ENCODE measurements around the gene C20orf96. TPM values are rescaled to one million over a fixed set of nuclear protein-coding genes. Genes with fewer than 3 reads are reported as not detected.
A peak's percentile ranks its signal among the peaks of the same experiment; 100 is the strongest.

Gene C20orf96
- polyA plus RNA-seq, 1 donor (not counting 4 experiments of a cell fraction or from before 2014, with no cell fraction given) = 3.6 TPM

DNA sequence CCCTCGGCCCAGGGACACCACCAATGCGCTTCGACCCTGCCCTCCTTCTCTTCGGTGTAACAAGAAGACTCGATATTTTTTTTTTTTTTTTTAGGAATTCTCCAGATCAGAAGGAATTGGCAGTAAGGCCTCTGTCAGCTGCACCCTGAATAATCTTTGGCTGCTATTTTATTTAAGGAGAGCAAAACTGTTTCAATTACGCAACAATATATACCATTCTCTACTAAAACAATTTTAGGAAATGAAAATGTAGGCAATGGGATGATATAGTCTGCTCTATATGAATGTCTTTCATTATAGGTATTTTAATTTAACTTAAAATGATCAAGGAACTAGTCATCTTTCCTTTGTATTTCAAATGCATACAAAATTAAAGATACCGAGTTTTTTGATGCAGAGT, 20.1 kb upstream of the C20orf96 start:
- DNase-seq (ENCODE audit: low read depth, low spot score) = no peak
- Histone ChIP-seq H3K27me3 (ENCODE audit: control insufficient read depth, extremely low read depth, insufficient read depth, low read length) (no peaks in the 10 kb centered on the region), H3K4me3 (ENCODE audit: control insufficient read depth in 2 of 3, extremely low read depth in 1 of 3, insufficient read depth in 2 of 3, low read depth in 1 of 3, low read length in 3 of 3) (no peak overlapping the region), H3K9me3 (ENCODE audit: control insufficient read depth, low read depth, low read length) (peaks cover 2% of the 10 kb centered on the region), H2AFZ (ENCODE audit: control insufficient read depth, low read length) (no peak overlapping the region), H3K9ac (ENCODE audit: control insufficient read depth, extremely low read depth, insufficient read depth, low read length) (no peak overlapping the region), H3K4me1 (ENCODE audit: control insufficient read depth, extremely low read depth, insufficient read depth, low read length) (peaks cover 48% of the 10 kb centered on the region), H3K9me1 (ENCODE audit: control insufficient read depth, extremely low read depth, insufficient read depth, low read length) (peaks cover 4% of the 10 kb centered on the region), H3K4me2 (ENCODE audit: control insufficient read depth, extremely low read depth, insufficient read depth, low read depth, low read length) (no peak overlapping the region), H3K36me3 (ENCODE audit: control insufficient read depth in 2 of 2, extremely low read depth in 1 of 2, insufficient read depth in 2 of 2, low read length in 2 of 2) (no peaks in the 10 kb centered on the region), H3K79me2 (ENCODE audit: control insufficient read depth, insufficient read depth, low read length) (no peaks in the 10 kb centered on the region), H3K27ac (ENCODE audit: control insufficient read depth, insufficient read depth, low read length) (no peak overlapping the region), H4K20me1 (ENCODE audit: control insufficient read depth, extremely low read depth, insufficient read depth, low read length) (peaks cover 2% of the 10 kb centered on the region)
- dilution Hi-C loops (cut with MboI; ENCODE audit: extremely low pct_ligation_motif_present, low sequenced_read_pairs) = no loop called here
- TF ChIP-seq EZH2 (IDR thresholded peaks at IDR 0.05; ENCODE audit: low read length) = no peak
- TF ChIP-seq, protein P1, sequence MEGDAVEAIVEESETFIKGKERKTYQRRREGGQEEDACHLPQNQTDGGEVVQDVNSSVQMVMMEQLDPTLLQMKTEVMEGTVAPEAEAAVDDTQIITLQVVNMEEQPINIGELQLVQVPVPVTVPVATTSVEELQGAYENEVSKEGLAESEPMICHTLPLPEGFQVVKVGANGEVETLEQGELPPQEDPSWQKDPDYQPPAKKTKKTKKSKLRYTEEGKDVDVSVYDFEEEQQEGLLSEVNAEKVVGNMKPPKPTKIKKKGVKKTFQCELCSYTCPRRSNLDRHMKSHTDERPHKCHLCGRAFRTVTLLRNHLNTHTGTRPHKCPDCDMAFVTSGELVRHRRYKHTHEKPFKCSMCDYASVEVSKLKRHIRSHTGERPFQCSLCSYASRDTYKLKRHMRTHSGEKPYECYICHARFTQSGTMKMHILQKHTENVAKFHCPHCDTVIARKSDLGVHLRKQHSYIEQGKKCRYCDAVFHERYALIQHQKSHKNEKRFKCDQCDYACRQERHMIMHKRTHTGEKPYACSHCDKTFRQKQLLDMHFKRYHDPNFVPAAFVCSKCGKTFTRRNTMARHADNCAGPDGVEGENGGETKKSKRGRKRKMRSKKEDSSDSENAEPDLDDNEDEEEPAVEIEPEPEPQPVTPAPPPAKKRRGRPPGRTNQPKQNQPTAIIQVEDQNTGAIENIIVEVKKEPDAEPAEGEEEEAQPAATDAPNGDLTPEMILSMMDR (optimal IDR thresholded peaks at IDR 0.05 in 1 of 3, IDR thresholded peaks at IDR 0.05 in 1 of 3, conservative IDR thresholded peaks at IDR 0.05 in 1 of 3; ENCODE audit: extremely low read depth in 1 of 3, insufficient read depth in 2 of 3, low read length in 3 of 3) = no peak
- no peak for FAIRE-seq

GRCh38 chr20:309841-310644, 19.5 kb upstream of the C20orf96 start:
- Histone ChIP-seq H3K9ac (ENCODE audit: control insufficient read depth, extremely low read depth, insufficient read depth, low read length) (peak overlapping the region; percentile 44), H3K27ac (ENCODE audit: control insufficient read depth, insufficient read depth, low read length) (peak overlapping the region; percentile 74), H3K27me3 (ENCODE audit: control insufficient read depth, extremely low read depth, insufficient read depth, low read length) (no peaks in the 10 kb centered on the region), H3K9me3 (ENCODE audit: control insufficient read depth, low read depth, low read length) (peaks cover 2% of the 10 kb centered on the region), H3K9me1 (ENCODE audit: control insufficient read depth, extremely low read depth, insufficient read depth, low read length) (peaks cover 4% of the 10 kb centered on the region), H4K20me1 (ENCODE audit: control insufficient read depth, extremely low read depth, insufficient read depth, low read length) (peaks cover 2% of the 10 kb centered on the region), H3K4me3 (ENCODE audit: control insufficient read depth in 2 of 3, extremely low read depth in 1 of 3, insufficient read depth in 2 of 3, low read depth in 1 of 3, low read length in 3 of 3) (peak overlapping the region in 1 of 3 experiments; percentile 7), H3K36me3 (ENCODE audit: control insufficient read depth in 2 of 2, extremely low read depth in 1 of 2, insufficient read depth in 2 of 2, low read length in 2 of 2) (no peaks in the 10 kb centered on the region), H3K4me1 (ENCODE audit: control insufficient read depth, extremely low read depth, insufficient read depth, low read length) (peaks cover 48% of the 10 kb centered on the region), H3K79me2 (ENCODE audit: control insufficient read depth, insufficient read depth, low read length) (no peaks in the 10 kb centered on the region), H2AFZ (ENCODE audit: control insufficient read depth, low read length) (no peak overlapping the region), H3K4me2 (ENCODE audit: control insufficient read depth, extremely low read depth, insufficient read depth, low read depth, low read length) (peak overlapping the region; percentile 37)
- no peak for TF ChIP-seq EZH2 (IDR thresholded peaks at IDR 0.05; ENCODE audit: low read length)
- dilution Hi-C loops (cut with MboI; ENCODE audit: extremely low pct_ligation_motif_present, low sequenced_read_pairs) = no loop called here
- no peak for DNase-seq (ENCODE audit: low read depth, low spot score)
- FAIRE-seq = peak; percentile 20
